CD14-positive monocyte (primary cell): ENCODE measurements around the gene LSM11. TPM values are rescaled to one million over a fixed set of nuclear protein-coding genes. Genes with fewer than 3 reads are reported as not detected.

Experiments
- DNase-seq, 3 donors: peaks; one replicate each; pipeline ENCODE4 v3.0.0-alpha.2; 2011 to 2022
- H2AFZ ChIP-seq: 2 replicates; pipeline ENCODE4 v1.6.0; 2012; ENCODE audit warnings: mild to moderate bottlenecking, low read depth, low read length, inconsistent platforms; ENCODE audit not compliant: insufficient read depth, poor library complexity, severe bottlenecking
- H3K27ac ChIP-seq, 2 donors: 1 replicate in 1 of 2; 2 replicates in 1 of 2; pipeline ENCODE4 v1.5.1; 2012 to 2013; ENCODE audit warnings: low read length in 2 of 2, control low read depth in 1 of 2, inconsistent platforms in 1 of 2, low read depth in 1 of 2, mild to moderate bottlenecking in 1 of 2
- H3K27me3 ChIP-seq, 2 donors: one replicate each; pipeline versions ENCODE4 v1.6.0 to v1.6.1; 2011 to 2013; ENCODE audit warnings: low read length in 2 of 2; ENCODE audit not compliant: control insufficient read depth in 2 of 2, insufficient read depth in 2 of 2
- H3K36me3 ChIP-seq, 2 donors: replicated peaks in 1 of 2; 1 replicate in 1 of 2; 2 replicates in 1 of 2; pipeline versions ENCODE4 v1.5.1 to v1.6.1; 2012 to 2013; ENCODE audit warnings: low read length in 2 of 2, control low read depth in 1 of 2, inconsistent platforms in 1 of 2, mild to moderate bottlenecking in 1 of 2; ENCODE audit not compliant: insufficient read depth in 2 of 2, control insufficient read depth in 1 of 2
- H3K4me1 ChIP-seq, 2 donors: 1 replicate in 1 of 2; 2 replicates in 1 of 2; pipeline versions ENCODE4 v1.5.1 to v1.6.1; 2012 to 2013; ENCODE audit warnings: low read length in 2 of 2, control low read depth in 1 of 2, inconsistent platforms in 1 of 2, mild to moderate bottlenecking in 1 of 2, moderate library complexity in 1 of 2; ENCODE audit not compliant: insufficient read depth in 2 of 2, control insufficient read depth in 1 of 2
- H3K4me2 ChIP-seq: replicated peaks from 2 replicates; pipeline ENCODE3; 2012; ENCODE audit warnings: low read length, moderate library complexity, mild to moderate bottlenecking; ENCODE audit not compliant: poor library complexity, severe bottlenecking; ENCODE audit errors: extremely low read depth
- H3K4me3 ChIP-seq, 3 experiments: fragments of 200-600 bp in 1 of 3; sonication (generic) in 1 of 3; replicated peaks in 1 of 3; 1 replicate in 2 of 3; 2 replicates in 1 of 3; pipeline ENCODE4 v1.5.1; 2011 to 2013; ENCODE audit warnings: low read length in 3 of 3, mild to moderate bottlenecking in 3 of 3, control low read depth in 2 of 3, low read depth in 2 of 3, inconsistent platforms in 1 of 3, moderate library complexity in 1 of 3
- H3K79me2 ChIP-seq: 2 replicates; pipeline ENCODE4 v1.6.0; 2012; ENCODE audit warnings: mild to moderate bottlenecking, control low read depth, inconsistent platforms, low read length, moderate library complexity; ENCODE audit not compliant: insufficient read depth
- H3K9ac ChIP-seq: 2 replicates; pipeline ENCODE4 v1.6.0; 2017; ENCODE audit warnings: low read length, mild to moderate bottlenecking; ENCODE audit not compliant: insufficient read depth, poor library complexity, severe bottlenecking
- H3K9me3 ChIP-seq, 2 donors: replicated peaks in 1 of 2; 1 replicate in 1 of 2; 2 replicates in 1 of 2; pipeline versions ENCODE4 v1.5.1 to v1.6.1; 2012 to 2013; ENCODE audit warnings: low read length in 2 of 2, control low read depth in 1 of 2; ENCODE audit not compliant: control insufficient read depth in 1 of 2, insufficient read depth in 1 of 2
- H4K20me1 ChIP-seq: 2 replicates; pipeline ENCODE4 v1.6.0; 2012; ENCODE audit warnings: mild to moderate bottlenecking, low read length, control low read depth, moderate library complexity; ENCODE audit not compliant: insufficient read depth
- H3K27ac Mint-ChIP-seq, 7 donors: one replicate each; pipeline ENCODE4 v1.8.0; 2020; ENCODE audit warnings: mild to moderate bottlenecking in 7 of 7, mixed read lengths in 7 of 7, moderate library complexity in 6 of 7, inconsistent platforms in 2 of 7
- H3K27me3 Mint-ChIP-seq, 3 donors: one replicate each; pipeline ENCODE4 v1.8.0; 2021 to 2022; ENCODE audit warnings: low read depth in 3 of 3, mild to moderate bottlenecking in 3 of 3, mixed read lengths in 3 of 3, moderate library complexity in 3 of 3, inconsistent platforms in 1 of 3
- H3K36me3 Mint-ChIP-seq, 2 donors: one replicate each; pipeline ENCODE4 v1.8.0; 2020; ENCODE audit warnings: mixed read lengths in 2 of 2, inconsistent platforms in 1 of 2, mild to moderate bottlenecking in 1 of 2
- H3K4me1 Mint-ChIP-seq: one replicate; pipeline ENCODE4 v1.8.0; 2020; ENCODE audit warnings: mild to moderate bottlenecking, mixed read lengths
- H3K4me3 Mint-ChIP-seq, 2 donors: one replicate each; pipeline ENCODE4 v1.8.0; 2020; ENCODE audit warnings: mild to moderate bottlenecking in 2 of 2, mixed read lengths in 2 of 2, moderate library complexity in 1 of 2
- H3K9me3 Mint-ChIP-seq, 7 donors: one replicate each; pipeline ENCODE4 v1.8.0; 2020 to 2022; ENCODE audit warnings: mixed read lengths in 7 of 7, mild to moderate bottlenecking in 6 of 7, moderate library complexity in 6 of 7, inconsistent platforms in 2 of 7
- WGBS: methylation state at CpG from one replicate; pipeline ENCODE4 v1.1.5; 2013; ENCODE audit warnings: missing lambda C conversion rate; ENCODE audit not compliant: insufficient coverage; 5-methylcytosine and 5-hydroxymethylcytosine counted together
- intact Hi-C, 2 donors: fragments of 100-400 bp; cut with micrococcal nuclease; formaldehyde crosslinking; loops; one replicate each; pipeline versions ENCODE4 v1.15.0 to v1.15.1; 2023
- polyA plus RNA-seq, 3 donors: library from polyadenylated mRNA; depleted of rRNA in 1 of 3; unstranded in 2 of 3; stranded (reverse) in 1 of 3; fragments of 300-500 nt in 2 of 3; fragments of >200 nt in 1 of 3; fragmentation: Illumina TruSeq in 2 of 3; gene quantifications; 1 replicate in 2 of 3; 2 replicates in 1 of 3; pipeline ENCODE4 v1.2.3, GENCODE V29; 2012 to 2021
- TF ChIP-seq, protein P1 (sequence below): fragments of 200-600 bp; IDR thresholded peaks from one replicate; pipeline ENCODE4 v1.8.0; 2022; ENCODE audit warnings: antibody characterized with exemption, mild to moderate bottlenecking

Gene LSM11
- polyA plus RNA-seq, 3 donors, result 0.28 to 1.3 (median 0.41) TPM

- no peak overlapping the region for H3K4me3 ChIP-seq
- H3K4me1 ChIP-seq, result peaks cover 0 to 6% of the 10 kb centered on the region in 2 donors
- H3K4me3 Mint-ChIP-seq, result no peak overlapping the region
- no CpG with 5 or more reads among the region's 1 CpG for WGBS
- H3K27ac Mint-ChIP-seq, result peak overlapping the region in 1 of 7 donors; percentile 33
- H3K9me3 Mint-ChIP-seq, result no peaks in the 10 kb centered on the region
- intact Hi-C loops, result no loop called here
- H3K27me3 Mint-ChIP-seq, result no peaks in the 10 kb centered on the region
- no peak overlapping the region for H3K9ac ChIP-seq
- no peaks in the 10 kb centered on the region for H3K27me3 ChIP-seq
- H3K36me3 ChIP-seq, result peaks cover 41 to 77% of the 10 kb centered on the region in 2 donors
- H3K79me2 ChIP-seq, result peaks cover 3% of the 10 kb centered on the region
- H2AFZ ChIP-seq, result no peak overlapping the region
- no peak overlapping the region for H3K4me2 ChIP-seq
- no peak for DNase-seq
- no peaks in the 10 kb centered on the region for H4K20me1 ChIP-seq
- peaks cover 5% of the 10 kb centered on the region for H3K4me1 Mint-ChIP-seq
- TF ChIP-seq, protein P1, sequence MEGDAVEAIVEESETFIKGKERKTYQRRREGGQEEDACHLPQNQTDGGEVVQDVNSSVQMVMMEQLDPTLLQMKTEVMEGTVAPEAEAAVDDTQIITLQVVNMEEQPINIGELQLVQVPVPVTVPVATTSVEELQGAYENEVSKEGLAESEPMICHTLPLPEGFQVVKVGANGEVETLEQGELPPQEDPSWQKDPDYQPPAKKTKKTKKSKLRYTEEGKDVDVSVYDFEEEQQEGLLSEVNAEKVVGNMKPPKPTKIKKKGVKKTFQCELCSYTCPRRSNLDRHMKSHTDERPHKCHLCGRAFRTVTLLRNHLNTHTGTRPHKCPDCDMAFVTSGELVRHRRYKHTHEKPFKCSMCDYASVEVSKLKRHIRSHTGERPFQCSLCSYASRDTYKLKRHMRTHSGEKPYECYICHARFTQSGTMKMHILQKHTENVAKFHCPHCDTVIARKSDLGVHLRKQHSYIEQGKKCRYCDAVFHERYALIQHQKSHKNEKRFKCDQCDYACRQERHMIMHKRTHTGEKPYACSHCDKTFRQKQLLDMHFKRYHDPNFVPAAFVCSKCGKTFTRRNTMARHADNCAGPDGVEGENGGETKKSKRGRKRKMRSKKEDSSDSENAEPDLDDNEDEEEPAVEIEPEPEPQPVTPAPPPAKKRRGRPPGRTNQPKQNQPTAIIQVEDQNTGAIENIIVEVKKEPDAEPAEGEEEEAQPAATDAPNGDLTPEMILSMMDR, result no peak
- peaks cover 50 to 63% of the 10 kb centered on the region in 2 donors for H3K36me3 Mint-ChIP-seq
- no peaks in the 10 kb centered on the region for H3K9me3 ChIP-seq
- no peak overlapping the region for H3K27ac ChIP-seq
These were observed 56.1 kb downstream of the LSM11 start for GRCh38 chr5:157799578-157799977.

GRCh38 chr5:157800137-157800536 lies 56.6 kb downstream of the LSM11 start:
- Histone ChIP-seq H3K4me2 (no peak overlapping the region), H2AFZ (no peak overlapping the region), H4K20me1 (no peaks in the 10 kb centered on the region), H3K4me3 (no peak overlapping the region), H3K4me1 (peaks cover 0 to 6% of the 10 kb centered on the region in 2 donors), H3K9me3 (no peaks in the 10 kb centered on the region), H3K79me2 (peaks cover 3% of the 10 kb centered on the region), H3K27me3 (no peaks in the 10 kb centered on the region), H3K36me3 (peaks cover 41 to 77% of the 10 kb centered on the region in 2 donors), H3K27ac (no peak overlapping the region), H3K9ac (no peak overlapping the region)
- Mint-ChIP-seq H3K4me3 (no peak overlapping the region), H3K4me1 (peaks cover 5% of the 10 kb centered on the region), H3K27ac (no peak overlapping the region), H3K9me3 (no peaks in the 10 kb centered on the region), H3K36me3 (peaks cover 50 to 65% of the 10 kb centered on the region in 2 donors), H3K27me3 (no peaks in the 10 kb centered on the region)
- WGBS, result no CpG with 5 or more reads among the region's 1 CpG
- TF ChIP-seq, protein P1, result no peak
- intact Hi-C loops, result no loop called here
- no peak for DNase-seq
